Adipocyte (in vitro differentiated cells): ENCODE measurements around the gene PRDM16.
A peak's percentile ranks its signal among the peaks of the same experiment; 100 is the strongest.

Source experiments
- DNase-seq: peaks from one replicate; pipeline ENCODE4 v3.0.0-alpha.2; 2015; ENCODE audit warnings: low read depth
- H3K27me3 ChIP-seq: replicated peaks from 2 replicates; pipeline ENCODE4 v1.7.0; 2013; ENCODE audit warnings: mild to moderate bottlenecking, low read length, moderate library complexity; ENCODE audit not compliant: control insufficient read depth, insufficient read depth
- H3K36me3 ChIP-seq: 2 replicates; pipeline ENCODE4 v1.7.0; 2013; ENCODE audit warnings: low read length, mild to moderate bottlenecking, moderate library complexity; ENCODE audit not compliant: control insufficient read depth, insufficient read depth, severe bottlenecking
- H3K4me1 ChIP-seq: 2 replicates; pipeline ENCODE4 v1.7.0; 2013; ENCODE audit warnings: mild to moderate bottlenecking, low read length, moderate library complexity; ENCODE audit not compliant: control insufficient read depth, insufficient read depth
- H3K4me3 ChIP-seq: 2 replicates; pipeline ENCODE4 v1.7.0; 2013; ENCODE audit warnings: mild to moderate bottlenecking, low read length, moderate library complexity
- H3K9ac ChIP-seq: 2 replicates; pipeline ENCODE4 v1.7.0; 2013; ENCODE audit warnings: mild to moderate bottlenecking, low read length, moderate library complexity
- H3K9me3 ChIP-seq: 2 replicates; pipeline ENCODE4 v1.7.0; 2013; ENCODE audit warnings: mild to moderate bottlenecking, low read length, moderate library complexity; ENCODE audit not compliant: control insufficient read depth

PRDM16 gene

GRCh38 chr1:3103967-3104677, 35.1 kb downstream of the PRDM16 start:
- DNase-seq = no peak
- H3K27me3 ChIP-seq = peaks cover 17% of the 10 kb centered on the region
- no peaks in the 10 kb centered on the region for H3K4me1 ChIP-seq

GRCh38 chr1:3105167-3105863, 36.3 kb downstream of the PRDM16 start:
- Histone ChIP-seq H3K27me3 (peaks cover 23% of the 10 kb centered on the region), H3K4me1 (no peaks in the 10 kb centered on the region), H3K4me3 (no peak overlapping the region), H3K9ac (no peak overlapping the region), H3K9me3 (peaks cover 12% of the 10 kb centered on the region), H3K36me3 (no peaks in the 10 kb centered on the region)
- peak; percentile 60 for DNase-seq

More at GRCh38 chr1:3103967-3104677, 35.1 kb downstream of the PRDM16 start:
- Histone ChIP-seq H3K9ac (no peak overlapping the region), H3K4me3 (no peak overlapping the region), H3K9me3 (peaks cover 12% of the 10 kb centered on the region), H3K36me3 (no peaks in the 10 kb centered on the region)

GRCh38 chr1:3106216-3106615, 37.2 kb downstream of the PRDM16 start:
- peaks cover 12% of the 10 kb centered on the region for H3K9me3 ChIP-seq
- no peaks in the 10 kb centered on the region for H3K4me1 ChIP-seq
- H3K4me3 ChIP-seq = no peak overlapping the region
- peaks cover 30% of the 10 kb centered on the region for H3K27me3 ChIP-seq
- no peak for DNase-seq
- no peak overlapping the region for H3K9ac ChIP-seq
- no peaks in the 10 kb centered on the region for H3K36me3 ChIP-seq

GRCh38 chr1:3107201-3107600, 38.2 kb downstream of the PRDM16 start:
- Histone ChIP-seq H3K36me3 (no peaks in the 10 kb centered on the region), H3K4me1 (no peaks in the 10 kb centered on the region), H3K9me3 (peaks cover 12% of the 10 kb centered on the region), H3K27me3 (peaks cover 32% of the 10 kb centered on the region), H3K9ac (no peak overlapping the region), H3K4me3 (no peak overlapping the region)
- DNase-seq = no peak

GRCh38 chr1:3109355-3109754, 40.4 kb downstream of the PRDM16 start:
- Histone ChIP-seq H3K9ac (no peak overlapping the region), H3K9me3 (peaks cover 12% of the 10 kb centered on the region), H3K4me1 (no peaks in the 10 kb centered on the region), H3K4me3 (no peak overlapping the region), H3K36me3 (no peaks in the 10 kb centered on the region), H3K27me3 (peaks cover 26% of the 10 kb centered on the region)
- DNase-seq = no peak

GRCh38 chr1:3111348-3112021, 42.5 kb downstream of the PRDM16 start:
- no peaks in the 10 kb centered on the region for H3K4me1 ChIP-seq

GRCh38 chr1:3112526-3112925, 43.5 kb downstream of the PRDM16 start:
- DNase-seq = no peak
- no peaks in the 10 kb centered on the region for H3K4me1 ChIP-seq
- H3K9me3 ChIP-seq = peaks cover 11% of the 10 kb centered on the region
- H3K27me3 ChIP-seq = peaks cover 22% of the 10 kb centered on the region
- H3K9ac ChIP-seq = no peak overlapping the region
- no peaks in the 10 kb centered on the region for H3K36me3 ChIP-seq
- no peak overlapping the region for H3K4me3 ChIP-seq

More at GRCh38 chr1:3111348-3112021, 42.5 kb downstream of the PRDM16 start:
- H3K4me3 ChIP-seq = no peak overlapping the region
- no peak for DNase-seq
- H3K9ac ChIP-seq = no peak overlapping the region
- H3K9me3 ChIP-seq = peaks cover 12% of the 10 kb centered on the region
- no peaks in the 10 kb centered on the region for H3K36me3 ChIP-seq
- peaks cover 22% of the 10 kb centered on the region for H3K27me3 ChIP-seq

GRCh38 chr1:3113047-3113740, 44.2 kb downstream of the PRDM16 start:
- no peak for DNase-seq
- H3K4me1 ChIP-seq = no peaks in the 10 kb centered on the region
- peaks cover 4% of the 10 kb centered on the region for H3K9me3 ChIP-seq
- no peak overlapping the region for H3K9ac ChIP-seq
- H3K36me3 ChIP-seq = no peaks in the 10 kb centered on the region
- peaks cover 19% of the 10 kb centered on the region for H3K27me3 ChIP-seq
- H3K4me3 ChIP-seq = no peak overlapping the region

GRCh38 chr1:3113741-3114056, 44.7 kb downstream of the PRDM16 start:
- H3K27me3 ChIP-seq = peaks cover 19% of the 10 kb centered on the region
- H3K36me3 ChIP-seq = no peaks in the 10 kb centered on the region
- no peak overlapping the region for H3K4me3 ChIP-seq
- no peaks in the 10 kb centered on the region for H3K4me1 ChIP-seq
- DNase-seq = no peak
- H3K9ac ChIP-seq = no peak overlapping the region
- H3K9me3 ChIP-seq = no peaks in the 10 kb centered on the region

- Histone ChIP-seq H3K4me1 (no peaks in the 10 kb centered on the region), H3K27me3 (peaks cover 17% of the 10 kb centered on the region), H3K36me3 (no peaks in the 10 kb centered on the region), H3K9ac (no peak overlapping the region), H3K4me3 (no peak overlapping the region), H3K9me3 (no peaks in the 10 kb centered on the region)
- DNase-seq = no peak
These were observed 45.2 kb downstream of the PRDM16 start for GRCh38 chr1:3114131-3114744.

GRCh38 chr1:3114846-3115245, 45.8 kb downstream of the PRDM16 start:
- DNase-seq = no peak
- no peaks in the 10 kb centered on the region for H3K4me1 ChIP-seq

More at GRCh38 chr1:3114846-3115245, 45.8 kb downstream of the PRDM16 start:
- Histone ChIP-seq H3K36me3 (no peaks in the 10 kb centered on the region), H3K9me3 (no peaks in the 10 kb centered on the region), H3K4me3 (no peak overlapping the region), H3K27me3 (peaks cover 16% of the 10 kb centered on the region), H3K9ac (no peak overlapping the region)
